ENCODE measurements around the gene KRT83. TPM values are rescaled to one million over a fixed set of nuclear protein-coding genes. Genes with fewer than 3 reads are reported as not detected.

The KRT83 gene
- polyA plus RNA-seq, 3 donors, result not detected

- H3K9ac ChIP-seq (ENCODE audit: insufficient read depth, low read length, poor library complexity, severe bottlenecking), result no peak overlapping the region
- peaks cover 0 to 5% of the 10 kb centered on the region in 2 donors for H3K9me3 ChIP-seq (replicated peaks in 1 of 2; ENCODE audit: control insufficient read depth in 1 of 2, insufficient read depth in 1 of 2, low read length in 2 of 2)
- H3K4me3 ChIP-seq (replicated peaks in 1 of 3; ENCODE audit: low read depth in 2 of 3, low read length in 3 of 3), result no peak overlapping the region
- no peak for TF ChIP-seq CTCF (IDR thresholded peaks at IDR 0.05)
- no peaks in the 10 kb centered on the region for H3K79me2 ChIP-seq (ENCODE audit: insufficient read depth, low read length)
- Mint-ChIP-seq H3K9me3 (peaks cover 0 to 5% (median 0%) of the 10 kb centered on the region in 7 donors), H3K27me3 (ENCODE audit: low read depth in 3 of 3) (peaks cover 62 to 75% (median 64%) of the 10 kb centered on the region in 3 donors), H3K27ac (no peak overlapping the region), H3K4me3 (no peak overlapping the region), H3K4me1 (peaks cover 9% of the 10 kb centered on the region), H3K36me3 (no peaks in the 10 kb centered on the region)
- H4K20me1 ChIP-seq (ENCODE audit: insufficient read depth, low read length), result no peaks in the 10 kb centered on the region
- H3K36me3 ChIP-seq (replicated peaks in 1 of 2; ENCODE audit: control insufficient read depth in 1 of 2, insufficient read depth in 2 of 2, low read length in 2 of 2), result no peaks in the 10 kb centered on the region
- H3K27ac ChIP-seq (ENCODE audit: low read depth in 1 of 2, low read length in 2 of 2), result no peak overlapping the region
- peaks cover 6 to 9% of the 10 kb centered on the region in 2 donors for H3K4me1 ChIP-seq (ENCODE audit: control insufficient read depth in 1 of 2, insufficient read depth in 2 of 2, low read length in 2 of 2)
- DNase-seq, result no peak
- 100% methylated on average over 1 of the region's 3 CpGs for WGBS (ENCODE audit: insufficient coverage)
- no peak overlapping the region for H3K4me2 ChIP-seq (replicated peaks; ENCODE audit: extremely low read depth, low read length, poor library complexity, severe bottlenecking)
- peaks cover 41 to 64% of the 10 kb centered on the region in 2 donors for H3K27me3 ChIP-seq (ENCODE audit: control insufficient read depth in 2 of 2, insufficient read depth in 2 of 2, low read length in 2 of 2)
- H2AFZ ChIP-seq (ENCODE audit: insufficient read depth, low read depth, low read length, poor library complexity, severe bottlenecking), result no peak overlapping the region
- intact Hi-C loops (cut with micrococcal nuclease), result no loop called here
Observed at GRCh38 chr12:52311285-52311648, 9.9 kb downstream of the KRT83 start.

GRCh38 chr12:52310622-52311284, 10.4 kb downstream of the KRT83 start:
- intact Hi-C loops (cut with micrococcal nuclease), result no loop called here
- 91% methylated on average over 3 of the region's 5 CpGs for WGBS (ENCODE audit: insufficient coverage)
- Mint-ChIP-seq H3K9me3 (peaks cover 0 to 5% (median 0%) of the 10 kb centered on the region in 7 donors), H3K4me1 (peaks cover 9% of the 10 kb centered on the region), H3K27me3 (ENCODE audit: low read depth in 3 of 3) (peaks cover 67 to 80% (median 68%) of the 10 kb centered on the region in 3 donors), H3K27ac (no peak overlapping the region), H3K4me3 (no peak overlapping the region), H3K36me3 (no peaks in the 10 kb centered on the region)
- no peak overlapping the region for H3K4me3 ChIP-seq (replicated peaks in 1 of 3; ENCODE audit: low read depth in 2 of 3, low read length in 3 of 3)
- DNase-seq, result no peak
- no peak overlapping the region for H2AFZ ChIP-seq (ENCODE audit: insufficient read depth, low read depth, low read length, poor library complexity, severe bottlenecking)
- H3K27me3 ChIP-seq (ENCODE audit: control insufficient read depth in 2 of 2, insufficient read depth in 2 of 2, low read length in 2 of 2), result peaks cover 42 to 69% of the 10 kb centered on the region in 2 donors
- no peaks in the 10 kb centered on the region for H4K20me1 ChIP-seq (ENCODE audit: insufficient read depth, low read length)
- H3K36me3 ChIP-seq (replicated peaks in 1 of 2; ENCODE audit: control insufficient read depth in 1 of 2, insufficient read depth in 2 of 2, low read length in 2 of 2), result no peaks in the 10 kb centered on the region
- H3K9ac ChIP-seq (ENCODE audit: insufficient read depth, low read length, poor library complexity, severe bottlenecking), result no peak overlapping the region
- TF ChIP-seq CTCF (IDR thresholded peaks at IDR 0.05), result no peak
- H3K27ac ChIP-seq (ENCODE audit: low read depth in 1 of 2, low read length in 2 of 2), result no peak overlapping the region
- peaks cover 0 to 5% of the 10 kb centered on the region in 2 donors for H3K9me3 ChIP-seq (replicated peaks in 1 of 2; ENCODE audit: control insufficient read depth in 1 of 2, insufficient read depth in 1 of 2, low read length in 2 of 2)
- no peaks in the 10 kb centered on the region for H3K79me2 ChIP-seq (ENCODE audit: insufficient read depth, low read length)
- no peak overlapping the region for H3K4me2 ChIP-seq (replicated peaks; ENCODE audit: extremely low read depth, low read length, poor library complexity, severe bottlenecking)
- H3K4me1 ChIP-seq (ENCODE audit: control insufficient read depth in 1 of 2, insufficient read depth in 2 of 2, low read length in 2 of 2), result peaks cover 6 to 9% of the 10 kb centered on the region in 2 donors

All from CD14-positive monocyte (primary cell).